Stimulated activated naive CD8-positive, alpha-beta T cell treated with anti-CD3 and anti-CD28 coated beads, Interleukin-15, Interleukin-2, amounts not matched to agents 100 U/mL and 50 U/mL, for 24 hours (primary cell): ENCODE measurements around the gene ATG13.
A peak's percentile ranks its signal among the peaks of the same experiment; 100 is the strongest.
"Not testable (repeated sequence)": the region's sequence is repeated elsewhere in the genome, so short reads cannot be mapped to it uniquely, and the experiment has no call there.

Source experiments
- ATAC-seq: fragments of 150-1000 bp; cut with Tn5 transposase; one replicate; pipeline ENCODE4 v1.10.0; 2021
- DNase-seq: peaks from one replicate; pipeline ENCODE4 v3.0.0; 2021

Gene ATG13

GRCh38 chr11:46697723-46698122 lies 80.4 kb downstream of the ATG13 start:
- no peak for ATAC-seq
- no peak for DNase-seq

DNA sequence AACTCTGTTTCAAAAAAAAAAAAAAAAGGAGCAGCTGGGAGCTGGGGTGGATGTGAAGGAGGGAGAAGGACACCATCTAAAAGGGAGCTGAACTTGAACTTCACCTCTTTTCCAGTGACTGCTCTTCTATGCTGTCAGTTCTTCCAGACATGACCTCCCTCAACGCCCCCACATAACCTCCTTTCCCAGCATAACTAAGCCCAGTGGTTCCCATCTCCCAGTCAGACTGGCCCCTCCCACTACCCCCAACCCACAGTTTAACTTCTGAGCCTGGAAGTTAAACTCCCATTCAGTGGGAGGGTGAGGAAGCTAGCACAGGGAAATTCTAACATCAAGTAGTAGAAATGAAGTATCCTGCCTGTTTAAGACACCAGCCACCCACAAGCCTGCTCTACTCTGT lies 81.2 kb downstream of the ATG13 start:
- ATAC-seq (no peak), DNase-seq (no peak)

DNA sequence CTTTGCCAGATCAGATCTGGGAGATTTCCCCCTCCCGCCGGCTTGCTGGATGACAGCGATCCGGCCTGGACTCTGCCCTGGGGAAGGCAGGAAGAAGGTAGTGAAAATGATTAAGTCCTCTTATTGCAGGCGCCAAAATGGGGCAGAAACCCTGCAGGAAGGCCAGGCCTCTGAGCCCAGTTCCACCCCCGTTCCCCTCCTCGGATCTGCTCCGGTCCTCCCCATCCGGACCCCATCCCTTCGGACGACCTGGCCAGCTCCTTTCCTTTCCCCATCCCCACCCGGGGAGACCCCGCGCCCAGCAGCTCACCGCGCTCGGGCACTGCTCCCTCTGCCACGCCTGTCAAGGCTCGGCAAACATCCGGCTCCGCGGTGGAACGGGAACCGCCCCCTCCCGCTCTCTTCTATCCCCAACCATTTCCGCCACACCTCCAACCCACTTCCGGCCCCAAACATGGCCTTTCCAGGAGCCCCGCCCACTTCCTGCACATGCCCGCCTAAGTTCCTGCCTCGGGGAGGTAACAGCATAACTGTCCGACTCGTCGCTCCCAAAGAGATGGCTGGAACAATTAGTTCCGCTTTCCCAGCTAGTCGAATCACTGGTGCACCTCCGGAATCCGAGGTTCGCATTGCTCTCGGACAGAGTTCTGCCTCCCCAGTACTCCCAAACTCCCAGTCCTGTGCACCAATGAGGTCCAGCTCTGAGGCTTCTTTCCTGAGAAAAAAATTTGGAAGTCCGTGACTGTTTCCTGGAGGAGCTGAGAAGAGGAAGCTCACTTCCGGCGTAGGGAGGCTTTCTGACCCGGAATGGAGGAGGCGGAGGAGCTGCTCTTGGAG lies 83.1 kb downstream of the ATG13 start, which contains the start of the genes ARHGAP1 and ZNF408:
TSS of gene ARHGAP1 (minus strand) at position 379 of the 837 bp plus-strand sequence. CDS start 4,512 bp downstream, outside the sequence.
TSS of gene ZNF408 (plus strand) at position 791 of the 837 bp plus-strand sequence. CDS start at position 808, 17 bp downstream.
- ATAC-seq (peak; percentile 92), DNase-seq (peak; percentile 100)

GRCh38 chr11:46701078-46701654 lies 83.8 kb downstream of the ATG13 start:
- ATAC-seq (no peak), DNase-seq (peak; percentile 27)

DNA sequence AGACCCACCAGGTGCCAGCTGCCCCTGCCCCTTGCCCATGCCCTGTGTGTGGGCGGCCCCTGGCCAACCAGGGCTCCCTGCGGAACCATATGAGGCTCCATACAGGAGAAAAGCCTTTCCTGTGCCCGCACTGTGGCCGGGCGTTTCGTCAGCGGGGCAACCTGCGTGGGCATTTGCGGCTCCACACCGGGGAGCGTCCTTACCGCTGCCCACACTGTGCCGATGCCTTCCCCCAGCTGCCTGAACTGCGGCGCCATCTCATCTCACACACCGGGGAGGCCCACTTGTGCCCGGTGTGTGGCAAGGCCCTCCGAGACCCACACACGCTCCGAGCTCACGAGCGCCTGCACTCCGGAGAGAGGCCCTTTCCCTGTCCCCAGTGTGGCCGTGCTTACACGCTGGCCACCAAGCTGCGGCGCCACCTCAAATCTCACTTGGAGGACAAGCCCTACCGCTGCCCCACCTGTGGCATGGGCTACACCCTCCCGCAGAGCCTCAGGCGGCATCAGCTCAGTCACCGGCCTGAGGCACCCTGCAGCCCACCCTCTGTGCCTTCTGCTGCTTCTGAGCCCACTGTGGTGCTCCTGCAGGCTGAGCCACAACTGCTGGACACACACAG lies 87.8 kb downstream of the ATG13 start:
- no peak for ATAC-seq
- DNase-seq: no peak

- DNase-seq: no peak
- ATAC-seq: no peak
These were observed 89.5 kb downstream of the ATG13 start for GRCh38 chr11:46706886-46707285.

GRCh38 chr11:46709351-46709750 lies 92.0 kb downstream of the ATG13 start:
- not testable (repeated sequence) for DNase-seq, ATAC-seq

DNA sequence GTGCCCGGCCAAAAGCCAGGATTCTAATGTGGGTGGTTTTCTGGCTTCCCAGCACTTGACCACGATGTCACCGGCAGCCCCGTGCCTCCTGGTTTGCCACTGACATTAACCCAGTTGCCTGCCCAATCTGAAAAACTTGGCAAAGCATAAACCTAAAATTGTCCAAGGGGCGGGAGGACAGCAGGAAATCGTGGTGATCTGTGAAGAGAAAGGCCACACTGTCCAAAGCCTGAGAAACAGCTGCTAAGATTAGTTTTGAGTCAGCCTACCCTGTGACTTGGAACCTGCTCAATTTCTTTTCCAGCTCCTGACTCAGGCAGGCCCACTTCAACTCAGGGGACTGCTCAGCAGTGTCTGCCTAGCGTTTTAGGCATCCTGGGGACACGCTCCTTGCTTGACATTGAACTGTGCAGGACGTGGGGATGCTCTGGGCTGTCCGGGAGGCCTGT lies 93.5 kb downstream of the ATG13 start:
- ATAC-seq: no peak

DNA sequence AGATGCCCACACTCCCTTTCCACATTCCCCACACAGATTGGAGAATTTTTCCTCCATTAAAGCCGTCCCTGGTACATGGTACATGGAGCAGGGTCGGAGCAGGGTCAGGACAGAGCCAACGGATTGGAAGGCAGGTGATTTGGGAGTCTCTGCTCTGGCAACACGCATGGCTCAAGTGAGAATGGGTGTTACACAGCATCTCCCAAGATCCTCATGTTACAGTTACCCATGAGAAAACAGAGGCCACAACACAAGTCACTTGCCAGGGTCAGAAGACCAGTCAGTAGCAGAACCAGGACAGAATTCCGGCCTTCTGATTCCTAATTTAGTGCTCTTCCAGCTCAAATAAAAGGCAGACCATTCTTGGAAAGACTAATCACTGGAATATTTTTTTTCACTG lies 94.0 kb downstream of the ATG13 start:
- ATAC-seq: no peak
- no peak for DNase-seq

More for the DNA sequence above, 93.5 kb downstream of the ATG13 start:
- DNase-seq: no peak

DNA sequence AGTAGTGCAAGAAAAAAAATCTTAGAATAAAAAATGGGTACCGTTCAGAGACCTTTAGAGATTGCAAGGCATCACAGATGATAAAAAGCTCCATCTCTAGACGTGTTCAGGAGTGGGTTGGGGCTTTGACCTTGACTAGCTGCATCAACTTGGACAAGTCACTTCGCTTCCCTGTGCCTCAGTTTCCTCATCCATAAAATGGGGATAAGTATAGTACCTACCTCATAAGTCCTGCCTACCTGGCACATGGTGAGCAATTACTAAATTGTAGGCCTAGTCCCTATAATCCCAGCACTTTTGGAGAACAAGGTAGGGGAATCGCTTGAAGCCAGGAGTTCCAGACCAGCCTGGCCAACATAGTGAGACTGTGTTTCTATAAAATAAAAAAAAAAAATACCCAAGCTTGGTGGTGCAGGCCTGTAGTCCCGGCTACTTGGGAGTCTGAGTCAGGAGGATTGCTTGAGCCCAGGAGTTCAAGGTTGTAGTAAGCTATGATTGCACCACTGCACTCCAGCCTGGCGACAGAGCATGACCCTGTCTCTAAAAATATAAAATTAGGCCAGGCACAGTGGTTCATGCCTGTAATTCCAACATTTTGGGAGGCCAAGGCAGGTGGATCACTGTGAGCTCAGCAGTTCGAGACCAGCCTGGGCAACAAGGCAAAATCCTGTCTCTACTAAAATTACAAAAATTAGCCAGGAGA lies 95.7 kb downstream of the ATG13 start:
- DNase-seq (no peak), ATAC-seq (no peak)

GRCh38 chr11:46717825-46718154 lies 100.4 kb downstream of the ATG13 start:
- DNase-seq, ATAC-seq: not testable (repeated sequence)

GRCh38 chr11:46718155-46719019 lies 101.0 kb downstream of the ATG13 start:
- ATAC-seq (no peak), DNase-seq (no peak)

DNA sequence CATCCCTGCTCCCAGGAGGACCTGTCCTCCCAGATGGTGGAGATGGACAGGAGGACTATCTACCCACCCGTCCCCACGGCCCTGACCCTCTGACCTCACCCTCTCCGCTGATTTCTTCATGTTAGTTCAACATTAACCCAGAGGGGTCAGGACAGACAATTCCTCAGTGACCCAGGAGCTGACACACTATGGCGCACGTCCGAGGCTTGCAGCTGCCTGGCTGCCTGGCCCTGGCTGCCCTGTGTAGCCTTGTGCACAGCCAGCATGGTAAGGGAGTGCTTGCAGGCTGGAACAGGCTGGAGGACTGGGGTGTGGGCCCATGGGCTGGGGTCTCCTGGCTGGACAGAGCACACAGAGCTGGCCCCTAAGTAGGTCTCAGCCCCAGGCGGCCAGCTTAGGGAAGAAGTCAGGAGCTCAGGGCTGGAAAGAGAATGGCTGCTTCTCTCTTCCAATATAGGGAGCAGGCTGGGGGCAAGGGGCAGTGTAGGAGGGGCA lies 101.7 kb downstream of the ATG13 start, which contains the start of gene F2:
TSS of gene F2 (plus strand) at position 166 of the 495 bp plus-strand sequence. CDS start at position 189, 23 bp downstream.
- no peak for DNase-seq
- ATAC-seq: no peak

DNA sequence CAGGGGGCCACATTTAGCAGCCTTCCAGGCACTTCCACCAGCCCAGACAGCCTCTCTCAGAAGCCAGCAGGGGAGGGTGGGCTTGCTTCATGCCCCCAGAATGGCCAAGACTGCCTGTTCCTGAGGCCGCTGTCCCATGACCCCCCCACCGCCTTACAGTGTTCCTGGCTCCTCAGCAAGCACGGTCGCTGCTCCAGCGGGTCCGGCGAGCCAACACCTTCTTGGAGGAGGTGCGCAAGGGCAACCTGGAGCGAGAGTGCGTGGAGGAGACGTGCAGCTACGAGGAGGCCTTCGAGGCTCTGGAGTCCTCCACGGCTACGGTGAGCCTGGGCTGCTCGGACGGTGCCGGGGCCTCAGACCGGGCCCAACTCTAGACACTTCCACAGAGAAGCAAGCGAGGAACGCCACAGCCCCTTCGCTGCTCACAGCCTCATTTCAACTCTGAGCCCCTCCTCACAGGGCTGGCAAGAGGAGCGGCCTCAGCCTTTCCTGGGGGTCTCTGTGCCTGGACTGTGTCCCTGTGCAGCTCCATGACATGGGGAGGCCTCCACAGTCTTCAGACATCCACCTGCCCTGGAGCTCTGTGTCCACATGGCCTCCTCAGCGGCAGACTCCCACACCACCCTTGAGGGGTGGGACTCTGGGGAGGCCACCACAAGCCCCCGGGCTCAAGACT lies 102.3 kb downstream of the ATG13 start:
- no peak for DNase-seq
- no peak for ATAC-seq

DNA sequence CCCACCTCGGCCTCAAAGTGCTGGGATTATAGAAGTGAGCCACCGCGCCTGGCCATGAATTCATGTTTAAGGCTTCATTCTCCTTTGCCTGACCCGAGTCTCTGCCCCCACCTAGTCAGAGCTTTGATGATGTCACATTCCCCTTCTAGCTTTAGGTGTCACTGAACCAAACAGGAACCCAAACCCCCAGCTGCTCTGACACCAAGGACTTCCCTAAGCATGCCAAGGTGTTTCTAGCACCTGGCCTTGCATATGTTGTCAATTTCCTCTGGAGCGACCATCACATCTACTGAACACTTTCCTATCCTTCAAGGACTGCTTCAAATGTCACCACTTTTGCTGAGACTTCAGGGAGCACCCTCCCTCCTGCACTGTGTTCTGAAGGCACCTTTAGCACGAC lies 103.9 kb downstream of the ATG13 start:
- no peak for ATAC-seq
- no peak for DNase-seq

DNA sequence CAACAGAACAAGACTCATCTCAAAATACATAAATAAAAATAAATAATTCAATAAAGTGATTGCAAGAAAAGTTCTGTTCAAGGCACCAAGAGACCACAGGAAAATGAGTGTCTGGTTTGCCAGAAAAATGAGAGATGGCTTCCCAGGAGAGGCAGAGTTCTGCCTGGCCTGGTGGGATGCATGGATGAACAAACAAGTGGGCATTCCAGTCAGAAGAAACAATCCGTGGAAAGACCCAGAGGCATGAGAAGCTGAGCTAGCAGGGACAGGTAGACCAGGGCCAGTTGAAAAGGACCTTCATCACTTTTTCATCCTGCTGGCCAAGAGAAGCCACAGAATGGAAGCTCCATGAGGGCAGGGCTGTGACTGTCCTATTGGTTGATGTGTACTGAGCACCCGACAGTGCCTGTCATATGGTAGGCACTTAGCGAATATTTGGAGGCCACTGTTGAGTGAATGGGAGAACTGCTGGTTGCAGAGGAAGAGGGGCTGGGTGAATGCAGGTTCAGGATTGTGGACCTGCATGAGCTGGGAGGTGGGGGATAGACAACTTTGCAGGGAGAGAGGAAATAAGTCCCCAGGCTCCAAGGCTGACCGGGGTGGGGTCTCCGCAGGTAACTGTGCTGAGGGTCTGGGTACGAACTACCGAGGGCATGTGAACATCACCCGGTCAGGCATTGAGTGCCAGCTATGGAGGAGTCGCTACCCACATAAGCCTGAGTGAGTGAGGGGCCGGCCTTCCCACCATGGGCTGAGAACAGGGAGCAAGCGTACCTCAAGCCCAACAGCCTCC lies 105.4 kb downstream of the ATG13 start:
- no peak for DNase-seq
- no peak for ATAC-seq

GRCh38 chr11:46723359-46723680 lies 106.0 kb downstream of the ATG13 start:
- DNase-seq (no peak), ATAC-seq (no peak)

DNA sequence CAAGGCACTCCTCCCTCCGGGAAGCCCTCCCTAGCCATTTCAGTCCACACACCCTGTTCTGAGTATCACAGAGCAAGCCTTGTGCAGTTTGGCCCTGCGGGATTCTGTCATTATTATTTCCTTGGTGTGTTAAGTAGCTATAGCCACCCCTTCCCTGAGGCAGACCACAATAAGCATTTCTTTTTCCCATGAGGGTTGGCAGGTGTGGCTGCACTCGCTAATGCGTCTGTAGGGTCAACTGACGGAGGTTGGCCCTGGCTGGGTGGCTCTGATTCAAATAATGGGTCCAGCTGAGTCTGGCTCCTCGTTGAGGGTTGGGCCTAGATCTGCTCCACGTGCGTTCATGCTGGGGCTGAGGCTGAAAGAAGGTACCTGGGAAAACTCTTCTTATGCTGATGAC lies 106.7 kb downstream of the ATG13 start:
- DNase-seq (no peak), ATAC-seq (no peak)
